ENCODE data around the gene KRT40.

The KRT40 gene

DNA sequence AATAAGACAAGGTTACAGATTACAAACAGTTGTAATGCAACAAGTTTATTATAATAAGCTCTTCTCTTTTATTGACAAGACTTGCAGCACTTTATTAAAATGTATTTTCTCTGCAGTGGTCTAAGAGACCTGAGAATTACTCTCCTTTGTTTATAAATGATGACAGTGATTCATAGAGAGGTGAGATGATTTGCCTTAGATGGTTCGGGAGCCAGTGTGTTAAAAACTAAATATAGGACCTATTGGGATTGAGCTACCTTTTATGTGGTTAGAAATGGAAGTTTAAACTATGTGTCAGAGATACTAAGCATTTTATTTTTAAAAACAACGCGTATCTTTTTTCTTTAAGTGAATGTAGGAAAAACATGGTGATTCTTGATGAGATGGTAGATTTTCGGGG is 12.7 kb upstream of the KRT40 start:
- DNase-seq (ENCODE audit: low spot score): no peak

DNA sequence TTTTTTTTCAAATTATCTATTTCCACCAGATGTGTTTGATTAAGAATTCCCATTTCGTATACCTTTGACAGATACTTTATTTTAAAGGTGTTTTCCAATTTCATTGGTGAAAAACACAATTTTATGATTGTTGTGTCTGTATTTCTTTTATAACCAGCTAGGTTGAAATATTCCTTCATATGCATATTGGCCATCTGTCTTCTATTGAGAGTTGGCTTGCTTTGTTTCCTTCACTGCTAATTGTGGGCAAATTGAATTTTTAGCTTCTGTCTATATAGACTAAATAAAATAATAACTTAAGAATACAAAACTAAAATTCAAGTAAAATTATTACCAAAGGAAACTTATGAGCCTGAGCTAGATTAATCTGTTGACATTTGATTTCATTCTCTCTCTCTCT is 11.0 kb upstream of the KRT40 start:
- no peak for DNase-seq (ENCODE audit: low spot score)

DNA sequence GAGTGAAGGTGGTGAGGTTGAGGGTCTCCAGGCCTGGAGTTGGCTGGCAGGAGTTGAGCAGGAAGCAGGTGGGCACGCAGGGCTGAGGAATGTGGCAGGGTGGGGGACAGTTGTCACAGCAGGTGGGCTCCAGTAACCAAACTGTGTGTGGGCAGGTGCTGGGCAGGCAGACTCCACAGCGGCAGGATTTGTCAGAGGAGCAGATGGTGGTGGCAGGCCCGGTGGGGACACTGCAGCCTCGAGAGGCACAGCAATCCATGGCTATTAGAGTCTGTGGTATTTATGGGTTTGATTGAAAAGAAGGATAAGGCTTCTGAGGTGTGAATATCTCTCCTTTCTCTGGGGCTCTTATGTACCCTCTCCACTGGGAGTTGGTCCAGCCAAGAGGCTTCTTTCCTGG is 9.7 kb upstream of the KRT40 start, which contains the start of gene KRTAP3-3:
Gene KRTAP3-3, minus strand, starts transcription at position 326 of the 400 bp plus-strand sequence. Its CDS starts 67 bp downstream, at position 259.
- DNase-seq (ENCODE audit: low spot score): no peak

DNA sequence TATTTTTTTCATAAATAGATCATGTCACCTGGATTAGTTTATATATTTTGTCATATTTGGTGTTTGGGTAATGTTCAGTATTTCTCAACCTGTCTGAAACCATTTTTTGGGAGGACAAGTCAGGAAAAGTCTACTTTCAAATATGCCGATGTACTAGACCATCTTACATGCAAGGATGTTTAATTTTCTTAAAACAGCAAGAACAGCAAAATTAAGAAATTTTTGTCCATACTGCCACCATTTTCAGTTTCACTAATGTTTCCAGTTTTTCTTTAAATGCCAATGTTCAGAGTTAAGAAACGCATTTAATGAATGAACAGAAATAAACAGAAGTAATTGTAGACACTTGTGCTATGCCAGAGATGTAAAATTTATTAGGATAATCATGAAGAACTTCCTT is 9.0 kb upstream of the KRT40 start:
- no peak for DNase-seq (ENCODE audit: low spot score)

DNA sequence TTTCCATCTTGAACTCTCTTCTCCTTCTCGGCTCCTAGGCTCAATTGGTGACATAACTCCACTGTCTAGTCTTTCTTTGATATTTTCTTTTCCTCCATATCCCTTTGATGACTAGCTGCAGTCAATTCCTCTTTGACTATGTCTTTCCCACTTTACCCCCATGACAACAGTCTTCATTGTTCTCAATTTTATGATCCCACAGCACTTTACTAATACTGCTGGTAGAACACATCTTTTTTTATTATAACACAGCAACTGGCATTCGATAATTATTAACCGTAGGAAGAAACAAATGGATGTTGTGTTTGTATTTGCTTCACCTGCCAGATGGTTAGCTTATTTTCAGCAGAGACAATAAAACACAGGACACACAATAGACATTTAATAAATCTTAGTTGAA is 8.5 kb upstream of the KRT40 start:
- no peak for DNase-seq (ENCODE audit: low spot score)

DNA sequence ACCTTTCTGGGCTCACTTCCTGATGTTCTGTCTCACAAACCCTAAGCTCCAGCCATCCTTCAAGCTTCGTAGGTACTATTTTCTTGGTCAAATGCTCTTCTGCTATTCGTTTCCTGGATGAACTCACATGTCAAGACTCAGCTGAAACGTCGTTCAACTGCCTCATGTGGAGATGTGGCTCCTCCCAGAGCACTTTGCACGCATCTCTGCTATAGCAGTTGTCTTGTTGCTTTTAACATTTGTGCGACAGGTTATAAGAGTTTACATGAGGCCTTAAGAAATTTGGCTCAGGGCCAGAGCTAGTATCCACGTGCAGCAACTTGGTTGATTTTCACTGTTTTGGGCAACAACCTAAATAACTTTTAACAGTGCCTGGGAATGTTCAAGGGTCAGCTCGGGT is 2.8 kb upstream of the KRT40 start:
- DNase-seq (ENCODE audit: low spot score): no peak

DNA sequence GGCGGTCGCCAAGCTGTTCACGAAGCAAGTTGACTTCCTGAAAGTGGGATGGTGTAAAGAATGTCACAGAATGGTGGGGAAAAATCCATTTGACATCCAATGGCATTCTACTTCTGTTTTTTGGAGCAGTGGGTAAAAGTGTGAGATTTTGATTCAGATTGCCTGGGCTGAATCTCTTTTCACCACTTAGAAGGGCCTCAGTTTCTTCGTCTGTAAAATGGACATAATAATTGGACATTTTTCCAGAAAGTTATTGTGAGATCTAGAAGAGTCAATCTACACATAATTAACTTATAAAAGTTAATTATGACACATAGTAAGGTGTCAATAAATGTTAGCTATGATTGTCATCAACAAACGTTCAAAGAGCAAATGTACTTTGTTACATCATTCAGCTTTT is 3.0 kb downstream of the KRT40 start:
- no peak for DNase-seq (ENCODE audit: low spot score)

DNA sequence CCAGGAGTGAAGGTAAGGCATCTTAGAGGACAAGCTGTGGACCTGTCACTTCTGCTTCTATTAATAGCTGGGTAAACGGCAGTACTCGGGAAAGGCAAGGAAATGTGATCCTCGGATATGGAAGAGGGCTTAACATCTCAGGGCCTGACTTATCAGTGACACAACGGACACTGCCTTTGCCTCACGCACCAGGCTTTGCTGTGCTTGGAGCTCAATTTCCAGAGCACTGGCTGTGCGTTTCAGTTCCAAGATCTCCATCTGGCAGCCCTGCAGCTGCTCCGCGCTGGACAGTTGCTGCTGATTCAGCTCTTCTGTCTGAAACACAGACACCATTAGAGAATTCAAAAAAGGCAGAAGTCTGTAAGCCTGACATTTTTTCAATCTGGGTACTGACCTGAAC is 3.5 kb downstream of the KRT40 start:
- no peak for DNase-seq (ENCODE audit: low spot score)

DNA sequence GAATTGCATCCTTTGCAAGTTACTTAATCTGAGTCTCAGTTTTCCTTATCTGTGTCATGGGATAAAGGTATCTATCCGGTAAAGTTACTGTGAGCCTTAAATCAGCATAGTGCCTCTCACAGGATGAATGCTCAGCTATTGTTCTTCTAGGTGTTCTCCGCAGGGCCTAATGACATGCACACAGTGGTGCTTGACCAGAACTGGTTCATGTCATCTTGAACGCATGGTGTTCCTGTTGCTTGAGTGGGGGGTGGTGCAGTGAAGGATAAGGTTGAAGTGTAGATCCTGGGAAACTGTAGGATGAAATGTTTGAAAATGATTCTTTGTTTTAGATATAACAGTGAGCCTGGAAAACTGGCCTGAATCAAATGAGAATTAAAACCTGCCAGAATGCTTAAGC is 4.0 kb downstream of the KRT40 start:
- DNase-seq (ENCODE audit: low spot score): no peak

DNA sequence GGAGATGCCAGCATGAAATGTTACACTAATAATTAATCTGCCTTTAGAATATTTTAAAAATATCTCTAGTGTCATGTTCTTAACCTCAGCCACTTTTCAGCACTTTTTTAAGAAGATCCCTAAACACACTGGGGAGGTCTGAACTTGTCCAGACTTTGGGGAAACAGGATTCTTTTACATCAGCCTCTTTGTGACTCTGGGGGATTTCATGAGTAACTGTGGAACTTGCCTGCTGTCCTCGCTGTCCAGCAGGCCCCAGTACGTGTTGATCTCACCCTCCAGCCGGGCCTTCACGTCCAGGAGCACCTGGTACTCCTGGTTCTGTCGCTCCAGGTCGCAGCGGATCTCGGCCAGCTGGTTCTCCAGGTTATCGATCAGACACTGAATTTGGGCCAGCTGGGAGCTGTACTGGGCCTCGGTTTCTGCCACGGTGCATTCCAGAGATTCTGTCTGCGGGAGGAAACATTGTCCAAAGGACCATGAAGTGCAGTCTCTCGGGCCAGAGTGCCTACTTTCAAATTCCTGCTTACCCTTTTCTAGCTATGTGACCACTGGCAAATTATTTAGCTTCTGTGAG is 5.5 kb downstream of the KRT40 start:
- no peak for DNase-seq (ENCODE audit: low spot score)

DNA sequence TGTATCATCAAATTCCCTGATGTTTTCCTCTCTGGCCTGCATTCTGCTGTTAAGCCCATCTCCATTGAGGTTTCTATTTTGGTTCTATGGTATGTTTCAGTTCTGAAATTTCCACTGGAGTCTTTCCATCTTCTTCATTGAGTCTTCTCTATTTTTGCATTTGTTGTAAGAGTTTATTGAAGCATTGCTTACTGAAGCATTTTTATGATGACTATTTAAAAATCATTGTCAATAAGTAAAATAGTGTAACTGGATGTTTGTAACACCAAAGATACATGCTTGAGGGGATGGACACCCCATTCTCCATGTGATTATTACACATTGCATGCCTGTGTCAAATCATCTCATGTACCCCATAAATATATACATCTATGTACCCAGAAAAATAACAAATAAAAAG is 8.6 kb downstream of the KRT40 start:
- no peak for DNase-seq (ENCODE audit: low spot score)

DNA sequence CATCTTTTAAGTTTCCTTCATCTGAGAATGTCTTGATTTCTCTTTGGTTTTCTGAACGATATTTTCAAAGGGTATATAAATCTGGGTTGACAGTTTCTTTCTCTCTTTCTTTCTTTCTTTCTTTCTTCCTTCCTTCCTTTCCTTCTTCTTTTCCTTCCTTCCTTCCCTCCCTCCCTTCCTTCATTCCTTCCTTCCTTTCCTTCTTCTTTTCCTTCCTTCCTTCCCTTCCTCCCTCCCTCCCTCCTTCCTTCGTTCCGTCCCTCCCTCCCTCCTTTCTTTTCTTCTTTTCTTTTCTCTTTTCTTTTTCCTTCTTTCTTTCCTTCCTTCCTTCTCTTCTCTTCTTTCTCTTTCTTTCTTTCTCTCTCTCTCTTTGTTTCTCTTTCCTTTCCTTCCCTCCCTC is 9.8 kb downstream of the KRT40 start:
- DNase-seq (ENCODE audit: low spot score): no peak

DNA sequence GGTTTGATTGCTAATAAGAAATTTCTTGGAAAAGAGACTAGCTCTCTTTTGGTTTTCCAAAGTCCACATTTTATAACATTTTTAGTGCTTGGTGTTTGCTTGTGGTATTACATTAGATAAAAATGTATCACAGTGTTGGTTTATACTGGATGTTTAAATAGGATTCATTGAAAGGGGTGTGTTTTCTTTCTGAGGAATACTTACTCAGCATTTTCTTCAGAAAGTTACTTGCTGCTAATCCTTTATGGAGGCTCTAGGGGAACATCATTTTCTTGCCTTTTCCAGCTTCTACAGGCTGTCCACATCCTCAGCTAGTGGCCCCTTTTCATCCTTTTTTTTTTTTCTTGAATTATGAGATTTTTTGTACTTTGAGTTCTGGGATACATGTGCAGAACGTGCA is 16.5 kb downstream of the KRT40 start:
- no peak for DNase-seq (ENCODE audit: low spot score)

DNA sequence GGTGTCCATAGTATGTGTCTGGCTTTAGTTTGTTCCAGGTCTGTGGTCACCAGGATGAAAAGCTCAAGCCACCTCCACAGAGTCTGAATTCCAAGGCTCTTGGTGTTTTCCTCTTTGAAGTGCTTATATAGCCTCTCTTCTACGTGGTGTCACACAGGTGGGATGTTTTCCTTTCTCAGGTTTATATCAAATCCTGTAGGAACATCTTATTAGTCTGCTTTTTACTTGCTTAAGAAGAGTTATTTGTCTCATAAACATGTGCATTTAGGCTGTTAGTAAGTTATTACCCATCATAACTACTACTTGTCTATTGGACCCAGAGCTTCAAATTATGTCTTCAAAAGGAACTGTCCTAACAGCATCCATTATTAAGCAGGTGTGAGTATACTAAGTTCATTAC is 17.3 kb downstream of the KRT40 start, which contains the start of gene KRT39:
Gene KRT39, minus strand, starts transcription at position 101 of the 400 bp plus-strand sequence. Its CDS starts 92 bp downstream, at position 9.
- no peak for DNase-seq (ENCODE audit: low spot score)

DNA sequence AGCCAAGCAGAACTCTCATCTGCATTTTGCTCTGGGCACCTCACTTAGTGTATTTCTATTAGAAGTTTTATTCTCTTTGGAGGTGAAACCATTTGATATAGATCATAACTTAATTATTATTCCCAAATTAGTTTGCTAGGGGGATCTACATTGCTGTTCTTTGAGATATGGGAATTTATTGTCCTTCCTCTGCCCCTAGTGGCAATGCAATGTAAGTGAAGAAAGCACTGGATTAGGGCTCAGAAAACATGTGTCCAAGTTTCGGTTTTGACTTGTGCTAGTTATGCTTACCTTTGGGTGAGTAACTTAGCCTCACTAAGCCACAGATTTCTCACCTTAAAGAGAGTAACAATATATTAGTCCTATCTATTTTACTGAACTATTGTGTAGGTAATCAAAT is 20.3 kb downstream of the KRT40 start:
- peak; percentile 50 for DNase-seq (ENCODE audit: low spot score)

DNA sequence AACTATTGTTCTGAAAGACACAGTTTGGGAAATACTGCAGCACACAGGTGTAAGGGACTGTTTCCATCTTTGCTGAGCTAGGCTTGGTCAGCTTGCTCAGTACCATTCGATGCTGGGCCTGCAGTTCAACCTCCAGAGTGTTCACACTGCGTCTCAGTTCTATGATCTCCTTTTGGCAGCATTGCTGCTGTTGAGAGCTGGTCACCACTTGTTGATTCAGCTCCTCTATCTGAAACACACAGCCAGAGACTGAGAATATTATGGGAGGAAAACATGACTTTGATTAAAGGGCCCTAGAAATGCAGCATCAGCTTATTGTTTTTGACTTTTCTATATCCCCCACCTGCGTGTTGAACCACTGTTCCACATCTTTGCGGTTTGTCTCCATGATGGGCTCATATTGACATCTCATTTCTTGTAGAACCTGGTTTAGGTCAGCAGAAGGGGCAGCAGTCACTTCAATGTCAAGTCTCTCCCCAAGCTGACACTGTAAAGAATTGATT is 22.0 kb downstream of the KRT40 start:
- no peak for DNase-seq (ENCODE audit: low spot score)

DNA sequence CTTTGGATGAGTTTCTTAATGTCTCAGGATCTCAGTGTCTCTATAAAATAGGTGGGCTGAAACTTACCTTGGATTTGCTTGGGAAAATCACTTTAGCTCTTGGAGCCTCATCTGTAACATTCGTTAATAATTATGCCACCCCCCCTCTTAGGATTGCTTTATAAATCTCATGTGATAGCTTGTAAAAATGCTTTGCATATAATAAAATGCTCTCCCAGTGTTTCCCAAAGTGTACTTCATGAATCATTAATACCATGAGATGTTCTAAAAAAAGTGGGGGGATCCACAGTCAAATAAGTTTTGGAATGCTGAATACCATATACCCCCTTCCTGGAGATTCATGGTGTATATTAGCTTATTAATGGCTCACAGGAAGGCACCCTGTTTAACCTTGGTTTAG is 22.5 kb downstream of the KRT40 start:
- no peak for DNase-seq (ENCODE audit: low spot score)

DNA sequence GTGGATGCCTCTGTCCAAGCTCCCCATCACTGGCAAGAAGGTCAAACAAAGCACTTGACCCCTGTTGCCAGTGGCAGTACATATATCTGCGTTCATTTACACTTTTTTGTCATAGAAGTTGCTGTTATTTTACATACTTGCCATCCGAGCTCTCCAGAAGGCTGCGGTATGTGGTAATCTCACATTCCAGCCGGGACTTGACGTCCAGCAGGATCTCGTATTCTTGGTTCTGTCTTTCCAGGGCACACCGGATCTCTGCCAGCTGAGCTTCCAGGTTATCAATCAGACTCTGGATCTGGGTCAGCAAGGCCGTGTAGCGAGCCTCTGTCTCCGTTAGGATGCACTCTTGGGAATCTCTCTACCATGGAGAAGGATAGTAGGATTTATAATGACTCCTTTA is 24.0 kb downstream of the KRT40 start:
- no peak for DNase-seq (ENCODE audit: low spot score)

DNA sequence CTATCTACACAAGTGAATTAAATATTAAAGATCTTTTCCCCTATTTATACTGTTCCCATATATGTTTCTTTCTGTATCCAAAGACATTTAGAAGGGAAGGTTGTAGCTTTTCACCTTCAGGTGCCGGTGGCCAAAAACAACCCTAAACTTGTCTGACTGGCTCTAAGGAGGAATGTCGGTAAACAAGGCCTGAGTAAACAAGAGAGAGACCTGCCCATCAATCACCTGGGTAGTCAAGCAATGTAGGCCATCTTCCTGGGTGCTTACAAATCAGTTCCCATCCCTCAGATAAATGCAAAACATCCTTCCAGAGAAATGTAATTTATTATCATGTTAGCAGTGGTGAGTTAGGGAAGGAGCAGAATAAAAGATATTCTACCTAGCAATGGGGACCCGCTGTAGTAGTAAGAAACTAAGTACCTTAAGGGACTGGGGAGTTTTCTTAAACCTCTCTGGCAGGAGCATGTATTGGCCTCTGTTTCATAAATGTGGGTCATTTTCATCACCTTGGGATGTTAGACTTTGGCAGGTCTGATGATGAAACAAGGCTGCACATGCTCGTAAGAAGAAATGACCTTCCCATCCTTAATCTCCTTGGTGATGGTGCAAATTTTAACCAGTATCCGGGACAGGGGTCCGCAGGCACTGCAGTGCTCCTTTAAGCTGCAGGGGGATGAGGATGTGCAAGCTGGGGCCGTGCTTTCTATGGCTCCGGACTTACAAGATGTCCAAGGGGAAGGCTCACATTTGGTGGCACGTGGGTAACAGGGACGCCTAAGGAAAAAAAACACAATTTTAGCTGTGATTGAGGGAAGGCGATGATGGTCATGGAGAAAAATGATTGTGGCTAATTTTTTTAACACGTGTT is 25.8 kb downstream of the KRT40 start:
- peak; percentile 42 for DNase-seq (ENCODE audit: low spot score)

DNA sequence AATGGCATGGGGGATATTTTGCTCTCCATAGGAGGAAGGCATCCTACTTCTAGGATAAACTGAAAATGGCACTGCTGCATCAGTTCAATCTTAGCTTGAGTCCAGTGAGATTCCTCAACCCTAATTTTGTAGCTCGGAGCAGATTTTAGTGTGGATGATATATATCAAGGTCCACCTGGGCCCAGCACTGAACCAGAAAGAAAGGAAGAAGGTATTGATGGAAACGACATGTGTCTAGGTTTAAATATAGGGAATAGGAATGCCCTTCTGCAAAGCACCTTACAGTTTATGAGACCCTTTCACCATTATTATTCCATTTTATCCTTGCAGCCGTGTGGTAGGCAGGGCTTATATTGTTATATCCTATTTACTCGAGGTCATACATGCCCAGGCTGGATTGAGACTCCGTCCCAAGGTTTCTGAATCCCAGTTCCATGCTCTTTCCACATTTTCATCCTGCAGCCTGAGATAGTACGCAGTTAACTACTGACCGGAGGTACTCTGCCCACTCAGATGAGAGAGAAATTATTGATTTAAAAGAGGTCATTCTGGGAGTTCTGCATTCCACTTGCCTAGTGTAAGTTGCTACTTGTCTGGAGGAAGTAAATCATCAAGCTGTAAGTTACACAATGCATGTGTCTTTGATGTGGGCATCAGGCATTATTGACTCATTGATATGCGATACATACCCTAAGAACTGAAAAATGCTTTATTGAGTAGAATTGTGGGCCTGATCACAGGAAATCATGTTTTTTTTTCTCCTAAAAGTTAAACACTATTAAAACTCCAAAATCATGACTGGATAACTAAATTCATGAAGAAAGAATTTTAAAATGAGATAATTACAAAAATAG is 27.5 kb downstream of the KRT40 start:
- DNase-seq (ENCODE audit: low spot score): no peak

DNA sequence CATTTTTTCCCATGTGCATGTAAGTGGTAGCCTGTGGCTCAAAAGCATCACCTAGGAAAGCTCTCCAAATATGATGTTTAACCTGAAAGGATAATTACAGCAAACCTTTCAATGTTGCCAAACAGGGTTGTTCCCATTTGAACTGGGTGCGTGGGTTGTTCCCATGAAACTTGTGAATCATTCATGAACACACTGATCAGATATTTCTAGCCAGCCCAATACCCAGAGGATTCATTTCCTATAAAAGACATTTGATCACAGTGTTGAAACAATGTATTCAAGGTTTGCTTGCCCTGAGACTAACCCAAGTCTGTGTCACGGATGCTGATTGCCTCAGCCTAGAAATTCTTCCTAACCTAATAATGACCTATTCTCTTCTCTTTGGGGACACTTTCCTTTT is 30.2 kb downstream of the KRT40 start:
- DNase-seq (ENCODE audit: low spot score): no peak

DNA sequence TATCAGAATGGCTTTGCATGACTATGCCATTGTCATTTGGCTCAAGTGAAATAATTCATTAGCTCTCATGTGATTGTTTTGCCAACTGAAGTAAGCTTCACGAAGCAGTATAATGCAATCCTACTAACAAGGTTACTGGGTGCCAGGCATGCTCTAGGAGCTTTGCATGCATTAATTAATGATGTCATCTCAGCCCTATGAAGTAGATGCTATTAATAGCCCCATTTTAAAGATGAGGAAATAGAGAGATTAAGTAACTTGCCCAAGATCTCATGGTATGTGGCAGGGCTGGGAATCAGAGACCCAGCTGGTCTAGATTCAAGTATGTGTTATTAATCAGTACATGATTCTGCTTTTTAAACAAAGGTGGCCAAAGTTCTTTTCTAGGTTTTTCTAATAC is 31.5 kb downstream of the KRT40 start:
- no peak for DNase-seq (ENCODE audit: low spot score)

DNA sequence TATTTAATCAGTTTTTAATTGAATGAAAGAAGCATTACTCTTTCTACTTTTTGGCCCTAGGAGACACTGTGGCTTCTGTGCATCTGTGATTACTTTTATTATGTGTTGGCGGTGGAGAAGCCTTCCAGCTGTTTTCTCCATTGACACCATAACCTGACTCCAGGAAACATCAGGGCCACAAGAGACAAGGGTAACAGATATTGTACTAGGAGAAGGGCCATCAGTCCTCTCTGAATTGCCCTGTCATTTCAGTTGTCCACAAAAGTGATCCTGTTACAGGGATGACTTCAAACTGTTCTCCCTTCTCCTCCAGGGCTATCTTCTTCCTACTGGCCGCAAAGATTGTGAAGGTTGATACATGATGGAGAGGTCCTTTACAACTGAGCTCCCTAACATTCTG is 32.0 kb downstream of the KRT40 start:
- DNase-seq (ENCODE audit: low spot score): no peak

All from iPS-NIHi11 (cell line).